ENCODE measurements around the gene RNU2-63P. TPM values are rescaled to one million over a fixed set of nuclear protein-coding genes. Genes with fewer than 3 reads are reported as not detected.
A peak's percentile ranks its signal among the peaks of the same experiment; 100 is the strongest.

RNU2-63P gene
- total RNA-seq, 1 experiment from 2014 or later = 7.7 TPM

DNA sequence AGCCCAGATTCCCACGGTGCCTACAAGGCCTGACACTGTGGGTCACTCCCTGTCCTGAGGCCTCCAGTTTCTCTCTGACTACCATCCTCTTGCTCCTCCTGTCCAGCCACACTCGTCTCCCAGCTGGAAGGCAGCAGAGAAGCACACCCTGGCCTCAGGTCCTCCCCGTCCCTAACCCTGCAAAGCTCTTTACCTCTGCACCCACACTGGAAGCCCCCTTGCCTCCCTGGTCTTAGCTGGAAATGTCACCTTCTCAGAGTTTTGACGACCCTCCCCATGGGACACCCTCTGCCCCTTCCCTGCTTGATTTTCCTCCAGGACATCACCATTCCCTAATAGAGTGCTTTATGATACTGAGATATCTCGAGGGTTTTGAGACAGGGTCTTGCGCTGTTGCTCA is 10.6 kb downstream of the RNU2-63P start:
- no peaks in the 10 kb centered on the region for H3K27me3 Mint-ChIP-seq (ENCODE audit: low read depth)
- H3K27ac Mint-ChIP-seq = no peak overlapping the region
- TF ChIP-seq, protein P1, sequence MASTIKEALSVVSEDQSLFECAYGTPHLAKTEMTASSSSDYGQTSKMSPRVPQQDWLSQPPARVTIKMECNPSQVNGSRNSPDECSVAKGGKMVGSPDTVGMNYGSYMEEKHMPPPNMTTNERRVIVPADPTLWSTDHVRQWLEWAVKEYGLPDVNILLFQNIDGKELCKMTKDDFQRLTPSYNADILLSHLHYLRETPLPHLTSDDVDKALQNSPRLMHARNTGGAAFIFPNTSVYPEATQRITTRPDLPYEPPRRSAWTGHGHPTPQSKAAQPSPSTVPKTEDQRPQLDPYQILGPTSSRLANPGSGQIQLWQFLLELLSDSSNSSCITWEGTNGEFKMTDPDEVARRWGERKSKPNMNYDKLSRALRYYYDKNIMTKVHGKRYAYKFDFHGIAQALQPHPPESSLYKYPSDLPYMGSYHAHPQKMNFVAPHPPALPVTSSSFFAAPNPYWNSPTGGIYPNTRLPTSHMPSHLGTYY (CRISPR knock-in tag; IDR thresholded peaks at IDR 0.05) = no peak
- TF ChIP-seq NR2C2 (CRISPR knock-in tag; IDR thresholded peaks at IDR 0.05) (no peak), RELA (CRISPR knock-in tag; IDR thresholded peaks at IDR 0.05; ENCODE audit: borderline replicate concordance) (no peak), CREM (CRISPR knock-in tag; IDR thresholded peaks at IDR 0.05) (no peak), TEAD1 (CRISPR knock-in tag; IDR thresholded peaks at IDR 0.05) (no peak)
- TF ChIP-seq, protein P2, sequence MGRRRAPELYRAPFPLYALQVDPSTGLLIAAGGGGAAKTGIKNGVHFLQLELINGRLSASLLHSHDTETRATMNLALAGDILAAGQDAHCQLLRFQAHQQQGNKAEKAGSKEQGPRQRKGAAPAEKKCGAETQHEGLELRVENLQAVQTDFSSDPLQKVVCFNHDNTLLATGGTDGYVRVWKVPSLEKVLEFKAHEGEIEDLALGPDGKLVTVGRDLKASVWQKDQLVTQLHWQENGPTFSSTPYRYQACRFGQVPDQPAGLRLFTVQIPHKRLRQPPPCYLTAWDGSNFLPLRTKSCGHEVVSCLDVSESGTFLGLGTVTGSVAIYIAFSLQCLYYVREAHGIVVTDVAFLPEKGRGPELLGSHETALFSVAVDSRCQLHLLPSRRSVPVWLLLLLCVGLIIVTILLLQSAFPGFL (CRISPR knock-in tag; IDR thresholded peaks at IDR 0.05; ENCODE audit: borderline replicate concordance) = no peak
- TF ChIP-seq, protein P3, sequence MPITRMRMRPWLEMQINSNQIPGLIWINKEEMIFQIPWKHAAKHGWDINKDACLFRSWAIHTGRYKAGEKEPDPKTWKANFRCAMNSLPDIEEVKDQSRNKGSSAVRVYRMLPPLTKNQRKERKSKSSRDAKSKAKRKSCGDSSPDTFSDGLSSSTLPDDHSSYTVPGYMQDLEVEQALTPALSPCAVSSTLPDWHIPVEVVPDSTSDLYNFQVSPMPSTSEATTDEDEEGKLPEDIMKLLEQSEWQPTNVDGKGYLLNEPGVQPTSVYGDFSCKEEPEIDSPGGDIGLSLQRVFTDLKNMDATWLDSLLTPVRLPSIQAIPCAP (CRISPR knock-in tag; IDR thresholded peaks at IDR 0.05) = no peak
- TF ChIP-seq, protein P4, sequence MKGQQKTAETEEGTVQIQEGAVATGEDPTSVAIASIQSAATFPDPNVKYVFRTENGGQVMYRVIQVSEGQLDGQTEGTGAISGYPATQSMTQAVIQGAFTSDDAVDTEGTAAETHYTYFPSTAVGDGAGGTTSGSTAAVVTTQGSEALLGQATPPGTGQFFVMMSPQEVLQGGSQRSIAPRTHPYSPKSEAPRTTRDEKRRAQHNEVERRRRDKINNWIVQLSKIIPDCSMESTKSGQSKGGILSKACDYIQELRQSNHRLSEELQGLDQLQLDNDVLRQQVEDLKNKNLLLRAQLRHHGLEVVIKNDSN (CRISPR knock-in tag; IDR thresholded peaks at IDR 0.05) = no peak
- ChIA-PET CTCF (interaction anchor here (2.1 kb wide), 1 partner anchor 55 kb away, joined by 7 read pairs; no protein-coding TSS in a partner anchor), POLR2A (no interaction called here)
- H3K4me3 Mint-ChIP-seq = no peak overlapping the region
- H3K36me3 Mint-ChIP-seq = no peaks in the 10 kb centered on the region
- H3K4me1 Mint-ChIP-seq = peaks cover 33% of the 10 kb centered on the region
- DNase-seq (ENCODE audit: low spot score) (no peak), ATAC-seq (no peak)
- no peaks in the 10 kb centered on the region for H3K9me3 Mint-ChIP-seq

- TF ChIP-seq NR1H2 (CRISPR knock-in tag; IDR thresholded peaks at IDR 0.05) (no peak), NR3C1 (CRISPR knock-in tag; conservative IDR thresholded peaks at IDR 0.05; ENCODE audit: low read depth) (no peak), GABPB1 (CRISPR knock-in tag; IDR thresholded peaks at IDR 0.05) (no peak), FOXP1 (CRISPR knock-in tag; IDR thresholded peaks at IDR 0.05; ENCODE audit: borderline replicate concordance) (peak; percentile 71; the same call in 1 of the 2 replicates), ELF4 (CRISPR knock-in tag; IDR thresholded peaks at IDR 0.05; ENCODE audit: low read depth) (no peak), ATF2 (CRISPR knock-in tag; IDR thresholded peaks at IDR 0.05; ENCODE audit: borderline replicate concordance, low read depth) (no peak), ZNF263 (CRISPR knock-in tag; IDR thresholded peaks at IDR 0.05; ENCODE audit: low read depth) (peak; percentile 99), ETV6 (CRISPR knock-in tag; IDR thresholded peaks at IDR 0.05) (no peak), CREM (CRISPR knock-in tag; IDR thresholded peaks at IDR 0.05) (no peak), ZMAT4 (CRISPR knock-in tag; IDR thresholded peaks at IDR 0.05) (no peak)
- TF ChIP-seq, protein P2 (CRISPR knock-in tag; IDR thresholded peaks at IDR 0.05; ENCODE audit: borderline replicate concordance) = no peak
- H3K4me1 Mint-ChIP-seq = peaks cover 27% of the 10 kb centered on the region
- H3K4me3 Mint-ChIP-seq = peak overlapping the region; percentile 41
- ATAC-seq (peak; percentile 61), DNase-seq (ENCODE audit: low spot score) (peak; percentile 57)
- H3K27ac Mint-ChIP-seq = no peak overlapping the region
- H3K36me3 Mint-ChIP-seq = no peaks in the 10 kb centered on the region
- CTCF ChIA-PET = interaction anchor here (1.8 kb wide), 1 partner anchor 13 kb away, joined by 7 read pairs; the partner anchor contains the start of gene RNU2-63P
- H3K27me3 Mint-ChIP-seq (ENCODE audit: low read depth) = no peaks in the 10 kb centered on the region
- H3K9me3 Mint-ChIP-seq = no peaks in the 10 kb centered on the region
- POLR2A ChIA-PET = no interaction called here
Measured at GRCh38 chr2:88003074-88003755, 13.1 kb downstream of the RNU2-63P start.
